ENCODE data around the gene GNRHR.
"Not testable (repeated sequence)": the region's sequence is repeated elsewhere in the genome, so short reads cannot be mapped to it uniquely, and the experiment has no call there.

The GNRHR gene

GRCh38 chr4:67776746-67777145, 22.6 kb upstream of the GNRHR start:
- no peak for TF ChIP-seq CTCF (IDR thresholded peaks at IDR 0.05; ENCODE audit: low read depth, low read length, missing control alignments)
- H3K4me3 ChIP-seq (ENCODE audit: low read depth, low read length), result no peak overlapping the region
- DNase-seq, result no peak
- H3K36me3 ChIP-seq (replicated peaks), result no peaks in the 10 kb centered on the region
- H3K27ac ChIP-seq, result no peak overlapping the region
- in situ Hi-C loops (cut with HindIII; ENCODE audit: low pct_ligation_motif_present, low sequenced_read_pairs), result no loop called here
- no peaks in the 10 kb centered on the region for H3K27me3 ChIP-seq (replicated peaks)

- no peak for DNase-seq
- H3K27ac ChIP-seq, result no peak overlapping the region
- H3K27me3 ChIP-seq (replicated peaks), result no peaks in the 10 kb centered on the region
- no peaks in the 10 kb centered on the region for H3K36me3 ChIP-seq (replicated peaks)
- no peak for TF ChIP-seq CTCF (IDR thresholded peaks at IDR 0.05; ENCODE audit: low read depth, low read length, missing control alignments)
- H3K4me3 ChIP-seq (ENCODE audit: low read depth, low read length), result no peak overlapping the region
- in situ Hi-C loops (cut with HindIII; ENCODE audit: low pct_ligation_motif_present, low sequenced_read_pairs), result no loop called here
Measured at GRCh38 chr4:67770422-67770821, 16.2 kb upstream of the GNRHR start.

- in situ Hi-C loops (cut with HindIII; ENCODE audit: low pct_ligation_motif_present, low sequenced_read_pairs), result no loop called here
- no peaks in the 10 kb centered on the region for H3K36me3 ChIP-seq (replicated peaks)
- H3K4me3 ChIP-seq (ENCODE audit: low read depth, low read length), result no peak overlapping the region
- no peak for DNase-seq
- H3K27me3 ChIP-seq (replicated peaks), result no peaks in the 10 kb centered on the region
- TF ChIP-seq CTCF (IDR thresholded peaks at IDR 0.05; ENCODE audit: low read depth, low read length, missing control alignments), result no peak
- H3K27ac ChIP-seq, result no peak overlapping the region
Measured at GRCh38 chr4:67765928-67766327, 11.7 kb upstream of the GNRHR start.

GRCh38 chr4:67765401-67765800, 11.2 kb upstream of the GNRHR start:
- H3K27me3 ChIP-seq (replicated peaks), result no peaks in the 10 kb centered on the region
- H3K36me3 ChIP-seq (replicated peaks), result no peaks in the 10 kb centered on the region
- no peak for TF ChIP-seq CTCF (IDR thresholded peaks at IDR 0.05; ENCODE audit: low read depth, low read length, missing control alignments)
- H3K27ac ChIP-seq, result no peak overlapping the region
- in situ Hi-C loops (cut with HindIII; ENCODE audit: low pct_ligation_motif_present, low sequenced_read_pairs), result no loop called here
- no peak for DNase-seq
- H3K4me3 ChIP-seq (ENCODE audit: low read depth, low read length), result no peak overlapping the region

GRCh38 chr4:67764183-67764582, 10.0 kb upstream of the GNRHR start:
- H3K27me3 ChIP-seq (replicated peaks), result no peaks in the 10 kb centered on the region
- H3K27ac ChIP-seq, result no peak overlapping the region
- H3K36me3 ChIP-seq (replicated peaks), result no peaks in the 10 kb centered on the region
- no peak for TF ChIP-seq CTCF (IDR thresholded peaks at IDR 0.05; ENCODE audit: low read depth, low read length, missing control alignments)
- no peak for DNase-seq
- in situ Hi-C loops (cut with HindIII; ENCODE audit: low pct_ligation_motif_present, low sequenced_read_pairs), result no loop called here
- no peak overlapping the region for H3K4me3 ChIP-seq (ENCODE audit: low read depth, low read length)

- Histone ChIP-seq H3K27ac (no peak overlapping the region), H3K4me3 (ENCODE audit: low read depth, low read length) (no peak overlapping the region), H3K27me3 (replicated peaks) (no peaks in the 10 kb centered on the region), H3K36me3 (replicated peaks) (no peaks in the 10 kb centered on the region)
- TF ChIP-seq CTCF (IDR thresholded peaks at IDR 0.05; ENCODE audit: low read depth, low read length, missing control alignments), result no peak
- in situ Hi-C loops (cut with HindIII; ENCODE audit: low pct_ligation_motif_present, low sequenced_read_pairs), result no loop called here
- DNase-seq, result peak; percentile 11
Measured at GRCh38 chr4:67762086-67762485, 7.9 kb upstream of the GNRHR start.

- DNase-seq; H3K27me3 ChIP-seq (replicated peaks); H3K4me3 ChIP-seq (ENCODE audit: low read depth, low read length); H3K36me3 ChIP-seq (replicated peaks); in situ Hi-C loops (cut with HindIII; ENCODE audit: low pct_ligation_motif_present, low sequenced_read_pairs); H3K27ac ChIP-seq: not testable (repeated sequence)
Measured at GRCh38 chr4:67756991-67757390, 2.8 kb upstream of the GNRHR start.
